T-helper 2 cell treated with Interferon-gamma antibody and Interleukin-4, amounts not matched to agents 5 μg/mL and 100 μg/mL, for 36 hours (primary cell): ENCODE data around the gene CYP2S1.
"Not testable (repeated sequence)": the region's sequence is repeated elsewhere in the genome, so short reads cannot be mapped to it uniquely, and the experiment has no call there.

ENCODE experiments used
- DNase-seq: peaks from one replicate; pipeline ENCODE4 v3.0.0; 2021; ENCODE audit warnings: low spot score
- H3K27ac Mint-ChIP-seq: one replicate; pipeline ENCODE4 v1.8.0; 2021; ENCODE audit warnings: mild to moderate bottlenecking, mixed read lengths
- H3K27me3 Mint-ChIP-seq: one replicate; pipeline ENCODE4 v1.8.0; 2021; ENCODE audit warnings: low read depth, mixed read lengths
- H3K36me3 Mint-ChIP-seq: one replicate; pipeline ENCODE4 v1.8.0; 2021; ENCODE audit warnings: low read depth, mixed read lengths
- H3K4me1 Mint-ChIP-seq: one replicate; pipeline ENCODE4 v1.8.0; 2021; ENCODE audit warnings: low read depth, mixed read lengths
- H3K4me3 Mint-ChIP-seq: one replicate; pipeline ENCODE4 v1.8.0; 2022; ENCODE audit warnings: mild to moderate bottlenecking, moderate library complexity, mixed read lengths
- H3K9me3 Mint-ChIP-seq: one replicate; pipeline ENCODE4 v1.8.0; 2021; ENCODE audit warnings: mixed read lengths

CYP2S1 gene

DNA sequence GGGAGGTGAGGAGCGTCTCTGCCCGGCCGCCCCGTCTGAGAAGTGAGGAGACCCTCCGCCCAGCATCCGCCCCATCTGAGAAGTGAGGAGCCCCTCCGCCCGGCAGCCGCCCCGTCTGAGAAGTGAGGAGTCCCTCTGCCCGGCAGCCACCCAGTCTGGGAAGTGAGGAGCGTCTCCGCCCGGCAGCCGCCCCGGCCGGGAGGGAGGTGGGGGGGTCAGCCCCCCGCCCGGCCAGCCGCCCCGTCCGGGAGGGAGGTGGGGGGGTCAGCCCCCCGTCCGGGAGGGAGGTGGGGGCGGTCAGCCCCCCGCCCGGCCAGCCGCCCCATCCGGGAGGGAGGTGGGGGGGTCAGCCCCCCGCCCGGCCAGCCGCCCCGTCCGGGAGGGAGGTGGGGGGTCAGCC lies 12.8 kb upstream of the CYP2S1 start:
- H3K36me3 Mint-ChIP-seq, H3K27me3 Mint-ChIP-seq, DNase-seq, H3K4me3 Mint-ChIP-seq, H3K9me3 Mint-ChIP-seq, H3K27ac Mint-ChIP-seq, H3K4me1 Mint-ChIP-seq: not testable (repeated sequence)

- DNase-seq, result no peak
- Mint-ChIP-seq H3K27ac (no peak overlapping the region), H3K27me3 (peaks cover 24% of the 10 kb centered on the region), H3K9me3 (no peaks in the 10 kb centered on the region), H3K4me1 (no peaks in the 10 kb centered on the region), H3K4me3 (no peak overlapping the region), H3K36me3 (no peaks in the 10 kb centered on the region)
Observed at GRCh38 chr19:41186971-41187883, 5.8 kb upstream of the CYP2S1 start.

DNA sequence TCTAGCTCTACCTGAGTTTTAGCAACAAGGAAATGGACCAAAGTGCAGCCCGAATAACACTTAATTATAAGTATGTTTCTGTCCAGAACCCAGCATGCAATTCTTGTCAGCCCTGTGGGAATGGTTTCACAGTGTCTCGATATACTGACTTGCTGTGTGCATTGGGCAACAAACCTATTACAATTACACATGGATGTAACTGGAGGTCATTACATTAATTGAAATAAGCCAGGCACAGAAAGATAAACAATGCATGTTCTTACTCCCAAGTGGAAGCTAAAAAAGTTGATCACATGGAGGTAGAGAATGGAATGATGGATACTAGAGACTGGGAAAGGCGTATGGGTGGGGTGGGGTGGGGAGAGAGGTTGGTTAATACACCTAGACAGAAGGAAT lies 5.1 kb upstream of the CYP2S1 start:
- H3K27me3 Mint-ChIP-seq, result peaks cover 30% of the 10 kb centered on the region
- H3K4me1 Mint-ChIP-seq, result peaks cover 2% of the 10 kb centered on the region
- no peaks in the 10 kb centered on the region for H3K36me3 Mint-ChIP-seq
- no peaks in the 10 kb centered on the region for H3K9me3 Mint-ChIP-seq
- H3K27ac Mint-ChIP-seq, result no peak overlapping the region
- no peak overlapping the region for H3K4me3 Mint-ChIP-seq
- DNase-seq, result no peak

DNA sequence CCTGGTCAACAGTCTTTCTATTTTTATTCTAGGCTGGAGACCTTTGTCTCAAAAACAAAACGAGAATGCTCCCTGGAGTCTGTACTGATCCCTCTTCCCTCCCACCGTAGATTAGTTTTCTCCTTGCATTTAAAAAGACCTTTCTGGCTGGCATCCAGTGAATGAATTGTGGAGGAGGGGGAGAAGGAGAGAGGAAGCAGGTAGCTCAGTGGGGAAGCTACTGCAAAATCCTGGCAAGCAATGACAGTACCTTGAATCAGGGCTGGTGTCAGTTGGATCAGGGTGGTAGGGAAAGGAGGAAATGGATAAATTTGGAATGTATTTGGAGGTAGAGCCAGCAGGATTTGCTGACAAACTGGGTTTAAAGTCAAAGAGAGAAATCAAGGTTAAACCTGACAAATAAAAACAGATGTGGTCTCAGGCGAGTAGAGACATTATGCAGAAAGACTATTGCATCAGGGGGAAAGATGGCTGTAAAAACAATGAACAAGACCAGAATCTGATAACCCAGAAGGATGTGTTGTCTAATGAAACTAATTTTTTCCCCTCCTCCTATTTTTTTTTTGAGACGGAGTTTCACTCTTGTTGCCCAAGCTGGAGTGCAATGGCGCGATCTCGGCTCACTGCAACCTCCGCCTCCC lies 3.5 kb upstream of the CYP2S1 start:
- Mint-ChIP-seq H3K9me3 (no peaks in the 10 kb centered on the region), H3K27ac (no peak overlapping the region), H3K4me1 (peaks cover 11% of the 10 kb centered on the region), H3K4me3 (no peak overlapping the region), H3K36me3 (no peaks in the 10 kb centered on the region), H3K27me3 (peaks cover 41% of the 10 kb centered on the region)
- no peak for DNase-seq

GRCh38 chr19:41193430-41194156 lies 574 bp downstream of the CYP2S1 start:
- Mint-ChIP-seq H3K4me1 (peaks cover 11% of the 10 kb centered on the region), H3K27me3 (peaks cover 46% of the 10 kb centered on the region), H3K36me3 (no peaks in the 10 kb centered on the region), H3K9me3 (no peaks in the 10 kb centered on the region), H3K27ac (no peak overlapping the region), H3K4me3 (peak overlapping the region; percentile 41)
- DNase-seq, result no peak

- Mint-ChIP-seq H3K36me3 (no peaks in the 10 kb centered on the region), H3K27ac (no peak overlapping the region), H3K27me3 (peaks cover 50% of the 10 kb centered on the region), H3K4me1 (peaks cover 11% of the 10 kb centered on the region), H3K4me3 (peak overlapping the region; percentile 41), H3K9me3 (no peaks in the 10 kb centered on the region)
- no peak for DNase-seq
Observed at GRCh38 chr19:41194157-41194552, 1.1 kb downstream of the CYP2S1 start.

DNA sequence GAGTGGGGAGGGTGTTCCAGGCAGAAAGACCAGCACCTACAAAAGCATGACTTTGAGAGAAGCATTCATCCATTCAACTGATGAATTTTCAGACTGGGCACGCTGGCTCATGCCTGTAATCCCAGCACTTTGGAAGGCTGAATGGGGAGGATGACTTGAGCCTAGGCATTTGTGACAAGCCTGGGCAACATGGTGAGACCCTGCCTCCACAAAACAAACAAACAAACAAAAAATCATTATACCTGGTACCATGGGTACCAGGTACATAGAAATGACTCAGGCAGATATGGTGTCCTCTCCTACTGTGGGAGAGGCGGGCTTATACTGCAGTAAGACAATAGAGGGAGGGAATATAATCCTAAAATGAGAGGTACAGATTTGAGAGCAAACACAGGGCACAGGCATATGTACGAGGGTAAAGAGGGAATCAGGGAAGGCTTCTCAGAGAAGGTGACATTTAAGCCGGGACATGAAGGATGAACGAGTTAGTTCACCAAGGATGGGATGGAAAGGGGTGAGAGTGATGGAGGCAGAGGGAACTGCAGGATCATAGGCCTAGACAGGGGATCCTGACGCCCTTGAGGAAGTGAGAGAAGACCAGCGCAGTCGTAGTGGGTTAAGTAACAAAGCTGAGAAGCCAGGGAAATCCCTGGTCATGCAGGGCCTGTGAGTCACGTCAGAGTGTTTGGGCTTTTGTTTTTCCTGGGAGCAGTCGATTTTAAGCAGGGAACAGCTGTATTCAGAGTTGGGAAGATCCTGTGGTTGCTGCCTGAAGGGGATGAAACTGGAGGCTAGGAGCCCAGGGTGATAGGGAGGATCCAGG lies 2.9 kb downstream of the CYP2S1 start:
- Mint-ChIP-seq H3K36me3 (no peaks in the 10 kb centered on the region), H3K27me3 (peaks cover 40% of the 10 kb centered on the region), H3K27ac (no peak overlapping the region), H3K4me1 (peaks cover 16% of the 10 kb centered on the region), H3K4me3 (no peak overlapping the region), H3K9me3 (no peaks in the 10 kb centered on the region)
- DNase-seq, result no peak

- DNase-seq, result no peak
- peaks cover 13% of the 10 kb centered on the region for H3K4me1 Mint-ChIP-seq
Observed at GRCh38 chr19:41198559-41198958, 5.5 kb downstream of the CYP2S1 start.

DNA sequence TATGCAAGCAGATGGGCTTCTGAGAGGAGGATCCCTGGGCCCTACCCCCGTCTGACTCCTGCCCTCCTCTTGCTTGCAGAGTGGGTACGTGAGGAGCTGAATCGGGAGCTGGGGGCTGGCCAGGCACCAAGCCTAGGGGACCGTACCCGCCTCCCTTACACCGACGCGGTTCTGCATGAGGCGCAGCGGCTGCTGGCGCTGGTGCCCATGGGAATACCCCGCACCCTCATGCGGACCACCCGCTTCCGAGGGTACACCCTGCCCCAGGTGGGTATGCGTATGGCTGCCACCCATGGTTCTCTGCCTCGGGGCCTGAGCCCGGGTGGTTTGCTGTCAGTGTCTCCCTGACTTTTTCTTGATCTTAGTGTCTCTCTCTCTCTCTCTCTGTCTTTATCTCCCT lies 10.4 kb downstream of the CYP2S1 start:
- Mint-ChIP-seq H3K4me1 (peaks cover 15% of the 10 kb centered on the region), H3K9me3 (no peaks in the 10 kb centered on the region), H3K4me3 (no peak overlapping the region), H3K36me3 (no peaks in the 10 kb centered on the region), H3K27me3 (peaks cover 3% of the 10 kb centered on the region), H3K27ac (no peak overlapping the region)
- no peak for DNase-seq

More at GRCh38 chr19:41198559-41198958, 5.5 kb downstream of the CYP2S1 start:
- no peak overlapping the region for H3K27ac Mint-ChIP-seq
- H3K27me3 Mint-ChIP-seq, result peaks cover 20% of the 10 kb centered on the region
- no peaks in the 10 kb centered on the region for H3K9me3 Mint-ChIP-seq
- no peak overlapping the region for H3K4me3 Mint-ChIP-seq
- no peaks in the 10 kb centered on the region for H3K36me3 Mint-ChIP-seq

DNA sequence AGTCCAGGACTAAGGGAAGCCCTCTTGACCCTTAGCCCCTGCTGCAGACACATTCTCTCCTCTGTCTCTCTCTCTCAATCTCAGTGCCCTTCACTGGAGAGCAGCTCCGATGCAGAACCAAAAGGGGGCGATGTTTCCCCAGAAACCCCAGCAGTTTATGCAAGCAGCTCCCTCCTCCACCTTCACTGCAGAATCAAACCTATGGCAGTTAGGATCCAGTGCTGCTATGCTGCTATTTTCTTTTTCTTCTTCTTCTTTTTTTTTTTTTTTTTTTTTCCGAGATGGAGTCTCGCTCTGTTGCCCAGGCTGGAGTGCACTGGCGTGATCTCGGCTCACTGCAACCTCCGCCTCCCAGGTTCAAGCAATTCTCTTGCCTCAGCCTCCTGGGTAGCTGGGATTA lies 11.3 kb downstream of the CYP2S1 start:
- not testable (repeated sequence) for H3K36me3 Mint-ChIP-seq, H3K27ac Mint-ChIP-seq, H3K27me3 Mint-ChIP-seq, H3K9me3 Mint-ChIP-seq, H3K4me3 Mint-ChIP-seq
- H3K4me1 Mint-ChIP-seq, result peaks cover 15% of the 10 kb centered on the region
- DNase-seq, result peak; percentile 73

- H3K4me3 Mint-ChIP-seq, result no peak overlapping the region
- no peak overlapping the region for H3K27ac Mint-ChIP-seq
- no peaks in the 10 kb centered on the region for H3K27me3 Mint-ChIP-seq
- H3K9me3 Mint-ChIP-seq, result no peaks in the 10 kb centered on the region
- H3K4me1 Mint-ChIP-seq, result peaks cover 10% of the 10 kb centered on the region
- H3K36me3 Mint-ChIP-seq, result no peaks in the 10 kb centered on the region
- no peak for DNase-seq
Observed at GRCh38 chr19:41205995-41206394, 13.0 kb downstream of the CYP2S1 start.

DNA sequence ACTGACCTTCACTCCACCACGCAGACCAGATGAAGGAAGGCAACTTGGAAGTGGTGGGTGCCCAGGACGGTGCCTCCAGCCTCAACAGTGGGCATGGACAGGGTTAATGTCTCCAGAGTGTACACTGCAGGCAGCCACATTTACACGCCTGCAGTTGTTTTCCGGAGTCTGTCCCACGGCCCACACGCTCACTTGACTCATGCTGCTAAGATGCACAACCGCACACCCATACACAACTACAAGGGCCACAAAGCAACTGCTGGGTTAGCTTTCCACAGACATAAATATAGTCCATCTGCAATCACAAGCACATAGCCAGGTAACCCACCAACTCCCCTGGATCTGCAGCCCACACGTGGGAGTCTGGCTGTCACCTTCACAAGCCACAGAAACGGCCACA lies 13.4 kb downstream of the CYP2S1 start:
- no peak overlapping the region for H3K4me3 Mint-ChIP-seq
- H3K27ac Mint-ChIP-seq, result no peak overlapping the region
- H3K4me1 Mint-ChIP-seq, result peaks cover 10% of the 10 kb centered on the region
- no peaks in the 10 kb centered on the region for H3K27me3 Mint-ChIP-seq
- DNase-seq, result no peak
- H3K9me3 Mint-ChIP-seq, result no peaks in the 10 kb centered on the region
- H3K36me3 Mint-ChIP-seq, result no peaks in the 10 kb centered on the region

DNA sequence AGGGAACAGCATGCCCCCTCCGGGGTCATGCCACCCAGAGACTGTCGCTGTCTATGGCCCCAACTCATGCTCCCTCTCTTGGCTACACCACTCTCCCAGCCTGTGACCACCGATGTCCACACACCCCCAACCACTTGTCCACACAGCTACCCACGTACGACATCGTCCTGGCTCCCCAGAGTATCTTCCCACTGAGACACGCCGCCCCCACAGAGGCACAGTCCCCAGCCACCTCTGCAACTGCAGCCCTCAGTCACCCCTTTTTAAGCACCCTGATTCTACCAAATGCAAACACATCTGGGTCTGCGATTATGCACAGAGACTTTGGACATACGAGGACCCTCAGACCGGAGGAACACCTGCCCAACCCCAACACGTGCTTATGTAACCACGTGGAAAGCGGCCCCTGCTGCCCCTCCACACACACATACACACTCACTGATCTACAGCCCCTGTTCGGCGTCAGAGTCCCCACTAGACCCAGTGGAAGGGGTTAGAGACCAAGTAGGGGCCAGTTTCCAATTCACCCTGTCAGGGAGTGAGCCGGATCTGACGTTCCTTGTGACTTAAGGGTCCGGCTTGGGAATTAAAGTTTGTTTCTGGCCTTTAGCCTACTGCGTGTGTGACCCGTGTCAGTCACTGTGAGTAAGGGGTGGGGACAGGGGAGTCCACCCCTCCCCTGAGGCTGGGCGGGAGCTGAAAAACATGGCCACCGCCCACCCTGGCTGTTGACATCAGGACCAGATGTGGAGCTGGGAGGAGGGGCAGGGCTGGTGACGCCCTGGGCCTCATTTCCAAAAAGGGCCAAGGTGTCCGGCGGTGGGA lies 14.1 kb downstream of the CYP2S1 start:
- peaks cover 10% of the 10 kb centered on the region for H3K4me1 Mint-ChIP-seq
- H3K27me3 Mint-ChIP-seq, result no peaks in the 10 kb centered on the region
- H3K9me3 Mint-ChIP-seq, result no peaks in the 10 kb centered on the region
- no peak overlapping the region for H3K27ac Mint-ChIP-seq
- H3K36me3 Mint-ChIP-seq, result no peaks in the 10 kb centered on the region
- no peak overlapping the region for H3K4me3 Mint-ChIP-seq
- DNase-seq, result no peak
